Keratinocyte (primary cell): Measurements from ENCODE around the gene ELOVL6.

Experiments
- EZH2 ChIP-seq: IDR thresholded peaks from one replicate; pipeline ENCODE4 v1.6.1; 2012; ENCODE audit warnings: inconsistent platforms, mild to moderate bottlenecking, low read length, moderate library complexity
- TF ChIP-seq, protein P1 (sequence below), 3 experiments: IDR thresholded peaks in 1 of 3; conservative IDR thresholded peaks in 1 of 3; optimal IDR thresholded peaks in 1 of 3; 2 replicates in 2 of 3; 3 replicates in 1 of 3; pipeline versions ENCODE3 to v1.5.1; 2011; ENCODE audit warnings: low read length in 3 of 3, mild to moderate bottlenecking in 3 of 3, moderate library complexity in 2 of 3, control low read depth in 1 of 3, inconsistent platforms in 1 of 3; ENCODE audit not compliant: insufficient read depth in 2 of 3; ENCODE audit errors: extremely low read depth in 1 of 3

- TF ChIP-seq, protein P1, sequence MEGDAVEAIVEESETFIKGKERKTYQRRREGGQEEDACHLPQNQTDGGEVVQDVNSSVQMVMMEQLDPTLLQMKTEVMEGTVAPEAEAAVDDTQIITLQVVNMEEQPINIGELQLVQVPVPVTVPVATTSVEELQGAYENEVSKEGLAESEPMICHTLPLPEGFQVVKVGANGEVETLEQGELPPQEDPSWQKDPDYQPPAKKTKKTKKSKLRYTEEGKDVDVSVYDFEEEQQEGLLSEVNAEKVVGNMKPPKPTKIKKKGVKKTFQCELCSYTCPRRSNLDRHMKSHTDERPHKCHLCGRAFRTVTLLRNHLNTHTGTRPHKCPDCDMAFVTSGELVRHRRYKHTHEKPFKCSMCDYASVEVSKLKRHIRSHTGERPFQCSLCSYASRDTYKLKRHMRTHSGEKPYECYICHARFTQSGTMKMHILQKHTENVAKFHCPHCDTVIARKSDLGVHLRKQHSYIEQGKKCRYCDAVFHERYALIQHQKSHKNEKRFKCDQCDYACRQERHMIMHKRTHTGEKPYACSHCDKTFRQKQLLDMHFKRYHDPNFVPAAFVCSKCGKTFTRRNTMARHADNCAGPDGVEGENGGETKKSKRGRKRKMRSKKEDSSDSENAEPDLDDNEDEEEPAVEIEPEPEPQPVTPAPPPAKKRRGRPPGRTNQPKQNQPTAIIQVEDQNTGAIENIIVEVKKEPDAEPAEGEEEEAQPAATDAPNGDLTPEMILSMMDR (optimal IDR thresholded peaks at IDR 0.05 in 1 of 3, IDR thresholded peaks at IDR 0.05 in 1 of 3, conservative IDR thresholded peaks at IDR 0.05 in 1 of 3; ENCODE audit: extremely low read depth in 1 of 3, insufficient read depth in 2 of 3, low read length in 3 of 3) = no peak
- TF ChIP-seq EZH2 = no peak
These were observed 1.4 kb downstream of the ELOVL6 start for GRCh38 chr4:110196871-110197528.
